GM21786 (cell line): ENCODE measurements around the gene PKP4.

Experiments used
- ATAC-seq: cut with Tn5 transposase; IDR thresholded peaks from one replicate; pipeline ENCODE4 v1.9.1; 2021; ENCODE audit not compliant: unreplicated experiment

PKP4 gene

GRCh38 chr2:158580760-158581159, 124.0 kb downstream of the PKP4 start:
- no peak for ATAC-seq

GRCh38 chr2:158582670-158583069, 125.9 kb downstream of the PKP4 start:
- no peak for ATAC-seq

GRCh38 chr2:158583923-158584322, 127.2 kb downstream of the PKP4 start:
- ATAC-seq = no peak

GRCh38 chr2:158586491-158586890, 129.7 kb downstream of the PKP4 start:
- no peak for ATAC-seq

GRCh38 chr2:158589303-158589702, 132.6 kb downstream of the PKP4 start:
- ATAC-seq = no peak

- no peak for ATAC-seq
Measured at GRCh38 chr2:158598862-158599517, 142.2 kb downstream of the PKP4 start.

- ATAC-seq = no peak
Measured at GRCh38 chr2:158599609-158600008, 142.9 kb downstream of the PKP4 start.

- ATAC-seq = no peak
Measured at GRCh38 chr2:158600155-158600802, 143.5 kb downstream of the PKP4 start.

GRCh38 chr2:158602027-158602426, 145.3 kb downstream of the PKP4 start:
- ATAC-seq = no peak

- ATAC-seq = no peak
Measured at GRCh38 chr2:158603205-158603604, 146.5 kb downstream of the PKP4 start.

- no peak for ATAC-seq
Measured at GRCh38 chr2:158603986-158604385, 147.2 kb downstream of the PKP4 start.

GRCh38 chr2:158610059-158610458, 153.3 kb downstream of the PKP4 start:
- no peak for ATAC-seq

GRCh38 chr2:158616480-158617000, 159.8 kb downstream of the PKP4 start:
- ATAC-seq = no peak

- no peak for ATAC-seq
Measured at GRCh38 chr2:158618891-158619490, 162.2 kb downstream of the PKP4 start.

- ATAC-seq = no peak
Measured at GRCh38 chr2:158619496-158619895, 162.7 kb downstream of the PKP4 start.

- no peak for ATAC-seq
Measured at GRCh38 chr2:158620656-158621055, 163.9 kb downstream of the PKP4 start.

- no peak for ATAC-seq
Measured at GRCh38 chr2:158624071-158624667, 167.4 kb downstream of the PKP4 start.

GRCh38 chr2:158624961-158625360, 168.2 kb downstream of the PKP4 start:
- no peak for ATAC-seq

- no peak for ATAC-seq
Measured at GRCh38 chr2:158629116-158629515, 172.4 kb downstream of the PKP4 start.

GRCh38 chr2:158633261-158633660, 176.5 kb downstream of the PKP4 start:
- no peak for ATAC-seq

- ATAC-seq = no peak
Measured at GRCh38 chr2:158634627-158635026, 177.9 kb downstream of the PKP4 start.
